ENCODE data around the gene KIF5C. TPM values are rescaled to one million over a fixed set of nuclear protein-coding genes. Genes with fewer than 3 reads are reported as not detected.

The KIF5C gene
- total RNA-seq, 1 donor from 2014 or later: 63.3 TPM

GRCh38 chr2:148966438-148966758 lies 91.4 kb downstream of the KIF5C start:
- Mint-ChIP-seq H3K36me3 (ENCODE audit: low read depth) (peaks cover 22% of the 10 kb centered on the region), H3K4me1 (peaks cover 15% of the 10 kb centered on the region), H3K27ac (ENCODE audit: unreplicated experiment) (peak overlapping the region; percentile 23), H3K4me3 (no peak overlapping the region), H3K9me3 (no peaks in the 10 kb centered on the region), H3K27me3 (ENCODE audit: low read depth) (no peaks in the 10 kb centered on the region)
- DNase-seq (ENCODE audit: low read depth, low spot score): no peak
- no peak for TF ChIP-seq CTCF (conservative IDR thresholded peaks at IDR 0.05)

GRCh38 chr2:148967056-148967455 lies 92.0 kb downstream of the KIF5C start:
- H3K4me3 Mint-ChIP-seq: no peak overlapping the region
- H3K27ac Mint-ChIP-seq (ENCODE audit: unreplicated experiment): no peak overlapping the region
- peaks cover 17% of the 10 kb centered on the region for H3K36me3 Mint-ChIP-seq (ENCODE audit: low read depth)
- no peak for DNase-seq (ENCODE audit: low read depth, low spot score)
- H3K27me3 Mint-ChIP-seq (ENCODE audit: low read depth): no peaks in the 10 kb centered on the region
- H3K9me3 Mint-ChIP-seq: no peaks in the 10 kb centered on the region
- no peak for TF ChIP-seq CTCF (conservative IDR thresholded peaks at IDR 0.05)
- peaks cover 15% of the 10 kb centered on the region for H3K4me1 Mint-ChIP-seq

- H3K9me3 Mint-ChIP-seq: no peaks in the 10 kb centered on the region
- H3K36me3 Mint-ChIP-seq (ENCODE audit: low read depth): peaks cover 15% of the 10 kb centered on the region
- DNase-seq (ENCODE audit: low read depth, low spot score): no peak
- H3K27me3 Mint-ChIP-seq (ENCODE audit: low read depth): no peaks in the 10 kb centered on the region
- H3K27ac Mint-ChIP-seq (ENCODE audit: unreplicated experiment): peak overlapping the region; percentile 63
- H3K4me1 Mint-ChIP-seq: peaks cover 15% of the 10 kb centered on the region
- no peak for TF ChIP-seq CTCF (conservative IDR thresholded peaks at IDR 0.05)
- no peak overlapping the region for H3K4me3 Mint-ChIP-seq
Measured at GRCh38 chr2:148967578-148967977, 92.6 kb downstream of the KIF5C start.

GRCh38 chr2:148968301-148968700 lies 93.3 kb downstream of the KIF5C start:
- TF ChIP-seq CTCF (conservative IDR thresholded peaks at IDR 0.05): no peak
- Mint-ChIP-seq H3K4me1 (peaks cover 15% of the 10 kb centered on the region), H3K27ac (ENCODE audit: unreplicated experiment) (no peak overlapping the region), H3K9me3 (no peaks in the 10 kb centered on the region), H3K4me3 (no peak overlapping the region), H3K36me3 (ENCODE audit: low read depth) (peaks cover 13% of the 10 kb centered on the region), H3K27me3 (ENCODE audit: low read depth) (no peaks in the 10 kb centered on the region)
- DNase-seq (ENCODE audit: low read depth, low spot score): no peak

- no peak for TF ChIP-seq CTCF (conservative IDR thresholded peaks at IDR 0.05)
- Mint-ChIP-seq H3K9me3 (no peaks in the 10 kb centered on the region), H3K4me1 (peaks cover 18% of the 10 kb centered on the region), H3K27me3 (ENCODE audit: low read depth) (no peaks in the 10 kb centered on the region), H3K4me3 (no peak overlapping the region), H3K27ac (ENCODE audit: unreplicated experiment) (no peak overlapping the region), H3K36me3 (ENCODE audit: low read depth) (peaks cover 18% of the 10 kb centered on the region)
- no peak for DNase-seq (ENCODE audit: low read depth, low spot score)
Measured at GRCh38 chr2:148968776-148969319, 93.8 kb downstream of the KIF5C start.

- Mint-ChIP-seq H3K9me3 (no peaks in the 10 kb centered on the region), H3K36me3 (ENCODE audit: low read depth) (peaks cover 14% of the 10 kb centered on the region), H3K4me3 (no peak overlapping the region), H3K27ac (ENCODE audit: unreplicated experiment) (peak overlapping the region; percentile 73), H3K4me1 (peaks cover 25% of the 10 kb centered on the region), H3K27me3 (ENCODE audit: low read depth) (no peaks in the 10 kb centered on the region)
- TF ChIP-seq CTCF (conservative IDR thresholded peaks at IDR 0.05): no peak
- no peak for DNase-seq (ENCODE audit: low read depth, low spot score)
Measured at GRCh38 chr2:148969659-148970061, 94.6 kb downstream of the KIF5C start.

Measured in neural crest cell (in vitro differentiated cells).